Measurements from ENCODE around the gene GMFB.
"Not testable (repeated sequence)": the region's sequence is repeated elsewhere in the genome, so short reads cannot be mapped to it uniquely, and the experiment has no call there.

The GMFB gene

DNA sequence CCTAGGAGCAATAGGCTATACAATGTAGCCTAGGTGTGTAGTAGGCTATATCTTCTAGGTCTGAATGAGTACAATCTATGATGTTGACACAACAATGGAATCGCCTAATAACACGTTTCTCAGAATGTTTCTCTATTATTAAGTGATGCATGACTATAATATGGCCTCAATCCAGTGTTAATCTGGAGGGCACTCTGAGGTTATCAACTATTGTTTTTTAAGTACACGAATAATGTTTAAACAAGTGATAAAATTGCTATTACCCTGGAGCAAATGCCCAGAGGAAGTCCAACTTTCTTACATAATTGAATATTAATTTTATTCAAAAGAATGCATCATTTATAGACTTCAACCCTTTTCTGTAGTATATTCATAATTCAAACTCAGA is 31.2 kb downstream of the GMFB start:
- no peak for DNase-seq

GRCh38 chr14:54456820-54457608 is 31.8 kb downstream of the GMFB start:
- not testable (repeated sequence) for DNase-seq

GRCh38 chr14:54455363-54455762 is 33.4 kb downstream of the GMFB start:
- DNase-seq, result no peak

- DNase-seq, result not testable (repeated sequence)
These were observed 34.8 kb downstream of the GMFB start for GRCh38 chr14:54453990-54454389.

DNA sequence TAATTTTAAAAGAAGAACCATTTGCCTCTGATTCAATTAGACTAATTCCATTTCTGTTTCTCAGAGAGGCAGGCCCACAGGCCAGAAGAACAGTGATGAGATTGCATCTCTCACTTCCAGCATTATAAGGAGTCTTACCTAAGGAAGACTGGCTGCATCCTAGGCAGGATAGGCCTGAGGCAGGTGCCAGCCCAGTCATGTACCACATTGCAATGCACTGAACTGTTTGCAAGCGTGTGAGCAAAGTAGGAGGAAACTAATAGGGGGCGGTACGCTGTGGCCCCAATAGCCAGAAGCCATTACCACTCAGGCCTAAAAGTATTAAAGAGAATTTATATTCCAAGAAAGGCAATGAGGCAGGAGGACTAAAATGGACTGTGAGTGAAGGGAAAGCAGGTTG is 35.5 kb downstream of the GMFB start:
- DNase-seq, result no peak

- no peak for DNase-seq
These were observed 36.8 kb downstream of the GMFB start for GRCh38 chr14:54451961-54452360.

- DNase-seq, result no peak
These were observed 37.6 kb downstream of the GMFB start for GRCh38 chr14:54451121-54451601.

DNA sequence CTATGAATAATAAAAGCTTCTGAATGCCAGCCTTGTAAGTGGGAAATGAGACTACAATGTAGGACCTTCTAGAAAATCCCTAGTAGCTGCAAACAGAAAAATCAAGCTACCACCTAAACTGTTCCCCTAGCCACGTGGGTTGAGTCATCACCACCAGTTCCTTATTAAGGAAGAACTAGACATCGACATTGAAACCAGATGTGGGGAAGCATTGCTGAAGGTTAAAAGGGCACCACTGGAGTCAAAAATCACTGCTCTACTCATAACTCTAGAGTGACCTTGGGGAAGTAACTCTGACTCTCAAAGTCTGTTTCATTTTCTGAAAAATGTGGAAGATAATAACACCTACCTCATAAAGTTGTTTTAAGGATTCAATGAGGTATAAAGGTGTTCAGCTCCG is 38.2 kb downstream of the GMFB start:
- DNase-seq, result no peak

- DNase-seq, result no peak
These were observed 41.5 kb downstream of the GMFB start for GRCh38 chr14:54447231-54447692.

GRCh38 chr14:54446161-54446693 is 42.6 kb downstream of the GMFB start:
- DNase-seq, result no peak

DNA sequence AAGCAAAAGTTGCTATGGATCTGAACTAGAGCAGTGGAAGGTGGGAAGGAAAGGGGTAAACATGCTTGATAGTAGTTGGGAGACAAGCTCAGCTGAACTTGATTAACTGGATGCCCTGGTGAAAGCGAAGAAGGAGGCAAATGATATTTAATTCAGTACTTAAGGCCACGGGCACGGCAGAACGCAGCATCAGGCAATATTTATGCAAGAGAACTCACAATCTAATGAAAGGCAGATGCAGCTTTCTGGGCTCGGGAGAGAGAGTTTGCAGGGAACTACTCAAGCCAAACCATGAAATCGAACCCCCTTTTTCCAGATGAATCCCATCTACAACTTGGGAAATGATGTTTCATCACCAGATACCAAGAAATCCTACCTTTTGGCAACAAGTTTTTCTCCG is 44.1 kb downstream of the GMFB start:
- DNase-seq, result no peak

GRCh38 chr14:54443981-54444380 is 44.8 kb downstream of the GMFB start:
- DNase-seq, result no peak

DNA sequence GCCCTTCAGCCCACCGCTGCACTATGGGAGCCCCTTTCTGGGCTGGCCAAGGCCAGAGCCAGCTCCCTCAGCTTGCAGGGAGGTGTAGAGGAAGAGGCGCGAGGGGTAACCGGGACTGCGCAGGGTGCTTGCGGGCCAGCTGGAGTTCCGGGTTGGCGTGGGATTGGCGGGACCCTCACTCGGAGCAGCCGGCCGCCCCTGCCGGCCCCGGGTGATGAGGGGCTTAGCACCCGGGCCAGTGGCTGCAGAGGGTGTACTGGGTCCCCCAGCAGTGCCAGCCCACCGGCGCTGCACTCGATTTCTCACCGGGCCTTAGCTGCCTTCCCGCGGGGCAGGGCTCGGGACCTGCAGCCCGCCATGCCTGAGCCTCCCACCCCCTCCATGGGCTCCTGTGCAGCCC is 45.8 kb downstream of the GMFB start:
- not testable (repeated sequence) for DNase-seq

DNA sequence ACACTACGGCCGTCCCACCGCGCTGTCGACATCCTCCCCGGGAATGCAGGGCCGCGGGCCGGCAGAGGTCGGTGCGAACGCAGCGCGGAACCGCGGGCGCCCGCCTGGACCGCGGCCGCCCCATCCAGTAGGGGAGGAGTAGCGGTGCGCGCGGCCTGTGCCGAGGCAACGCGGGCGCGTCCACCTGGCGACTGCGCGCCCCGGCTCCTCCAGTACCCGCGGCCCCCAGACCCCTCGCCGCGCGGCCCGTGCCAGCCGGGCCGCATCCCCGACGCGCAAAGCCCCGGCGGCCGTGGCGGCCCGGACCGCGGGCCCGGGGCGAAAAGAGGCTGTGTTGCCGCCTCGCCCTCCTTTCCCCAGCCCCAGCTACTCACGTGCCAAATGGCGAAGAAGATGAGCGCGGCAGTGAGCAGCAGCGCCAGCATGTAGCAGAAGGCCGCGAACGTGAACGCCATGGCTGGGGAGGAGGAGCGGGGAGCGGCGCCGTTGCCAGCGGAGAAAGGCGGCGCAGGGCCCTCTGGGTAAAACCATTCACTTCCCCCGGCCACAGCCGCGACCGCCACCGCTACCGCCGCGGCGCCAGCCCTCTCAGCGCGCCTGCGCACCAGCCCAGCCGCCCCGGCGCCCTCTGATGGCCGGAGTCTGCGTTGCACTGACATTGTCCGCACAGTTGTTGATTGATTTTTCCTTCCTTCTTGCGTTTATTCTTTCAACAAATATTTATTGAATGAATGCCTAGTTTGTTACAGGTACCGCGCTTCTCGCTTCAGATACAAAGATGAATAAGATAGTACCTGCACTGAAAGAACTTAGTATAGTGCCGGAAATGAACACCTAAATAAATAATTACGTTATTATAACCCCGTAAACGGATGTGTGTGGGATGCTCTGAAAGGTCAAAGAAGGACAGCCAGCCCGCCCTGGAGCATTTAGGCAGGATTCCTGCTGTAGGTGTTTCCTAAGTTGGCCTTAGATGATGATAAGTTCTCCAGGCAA is 47.6 kb downstream of the GMFB start, which contains the start of gene CNIH1:
Gene CNIH1 (minus strand): TSS at position 502 of the 996 bp plus-strand sequence. CDS start 47 bp downstream, at position 455.
- peak; percentile 93 for DNase-seq

GRCh38 chr14:54440476-54440872 is 48.3 kb downstream of the GMFB start:
- no peak for DNase-seq

GRCh38 chr14:54440037-54440436 is 48.7 kb downstream of the GMFB start:
- DNase-seq, result no peak

GRCh38 chr14:54438703-54439102 is 50.1 kb downstream of the GMFB start:
- no peak for DNase-seq

DNA sequence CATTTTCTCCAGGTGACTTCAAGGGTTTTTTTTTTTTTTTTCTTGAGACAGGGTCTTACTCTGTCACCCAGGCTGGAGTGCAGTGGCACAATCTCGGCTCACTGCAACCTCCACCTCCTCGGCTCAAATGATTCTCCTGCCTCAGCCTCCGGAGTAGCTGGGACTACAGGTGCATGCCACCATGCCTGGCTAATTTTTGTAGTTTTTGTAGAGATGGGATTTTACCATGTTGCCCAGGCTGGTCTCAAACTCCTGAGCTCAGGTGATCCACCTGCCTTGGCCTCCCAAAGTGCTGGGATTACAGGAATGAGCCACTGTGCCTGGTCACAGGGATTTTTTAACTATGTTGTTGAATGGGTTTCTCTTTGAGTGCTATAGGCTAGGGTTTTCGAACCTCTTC is 50.8 kb downstream of the GMFB start:
- DNase-seq, result not testable (repeated sequence)

GRCh38 chr14:54435500-54435981 is 53.2 kb downstream of the GMFB start:
- DNase-seq, result peak; percentile 15

DNA sequence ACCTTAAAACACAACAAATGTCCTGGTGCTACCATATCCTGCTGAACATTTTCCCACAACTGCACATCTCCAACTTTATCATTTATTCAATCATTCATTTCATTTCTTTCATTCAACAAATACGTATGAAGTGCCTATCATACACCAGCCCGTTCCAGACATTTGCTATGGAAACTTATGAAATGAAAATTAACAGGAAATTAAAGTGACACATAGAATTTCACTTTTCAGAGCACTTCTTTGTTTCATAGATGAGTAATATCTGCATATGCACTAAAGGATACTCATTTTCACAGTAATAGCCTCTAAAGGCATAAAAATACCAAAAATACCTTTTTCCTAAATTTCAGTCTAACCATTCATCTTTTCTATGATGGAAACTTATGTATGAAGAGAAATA is 60.3 kb downstream of the GMFB start:
- no peak for DNase-seq

GRCh38 chr14:54427871-54428270 is 60.9 kb downstream of the GMFB start:
- no peak for DNase-seq

DNA sequence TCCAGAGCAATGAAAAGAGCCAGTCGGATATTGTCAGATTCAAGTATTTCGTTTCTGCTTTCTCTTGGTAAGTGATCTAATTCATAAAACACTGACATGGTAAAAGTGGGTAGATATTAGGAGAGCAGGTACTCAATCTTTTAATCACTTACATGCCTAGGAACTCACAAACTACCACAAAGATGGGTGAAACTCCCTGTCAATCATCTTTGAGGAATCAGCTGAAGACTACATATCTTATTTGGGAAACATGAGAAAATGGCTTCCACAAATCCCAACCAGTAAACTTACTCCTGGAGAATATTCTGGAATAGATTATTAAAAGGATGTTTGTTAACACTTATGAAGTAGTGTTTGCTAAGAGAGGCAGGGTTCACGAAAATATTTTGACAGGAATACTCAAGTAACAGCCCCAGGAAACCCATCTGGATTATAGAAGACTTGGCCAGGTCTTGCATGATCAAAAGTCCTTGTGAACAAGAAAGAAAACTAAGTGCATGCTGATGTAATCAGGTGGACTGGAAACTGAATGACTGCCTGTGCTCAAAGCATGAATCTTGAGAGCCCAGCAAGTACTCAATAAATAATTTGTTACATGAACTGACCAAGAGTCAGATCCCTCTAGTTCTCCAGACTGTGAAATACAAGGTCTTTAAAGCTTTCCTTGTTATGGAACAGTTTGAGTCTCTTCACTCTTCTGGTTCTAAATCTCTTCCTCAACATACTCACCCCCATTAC is 63.1 kb downstream of the GMFB start:
- no peak for DNase-seq

Data from activated naive CD4-positive, alpha-beta T cell treated with Interleukin-2 at 50 U/mL for 16 hours (primary cell).